ENCODE measurements around the gene SERGEF.

Gene SERGEF

DNA sequence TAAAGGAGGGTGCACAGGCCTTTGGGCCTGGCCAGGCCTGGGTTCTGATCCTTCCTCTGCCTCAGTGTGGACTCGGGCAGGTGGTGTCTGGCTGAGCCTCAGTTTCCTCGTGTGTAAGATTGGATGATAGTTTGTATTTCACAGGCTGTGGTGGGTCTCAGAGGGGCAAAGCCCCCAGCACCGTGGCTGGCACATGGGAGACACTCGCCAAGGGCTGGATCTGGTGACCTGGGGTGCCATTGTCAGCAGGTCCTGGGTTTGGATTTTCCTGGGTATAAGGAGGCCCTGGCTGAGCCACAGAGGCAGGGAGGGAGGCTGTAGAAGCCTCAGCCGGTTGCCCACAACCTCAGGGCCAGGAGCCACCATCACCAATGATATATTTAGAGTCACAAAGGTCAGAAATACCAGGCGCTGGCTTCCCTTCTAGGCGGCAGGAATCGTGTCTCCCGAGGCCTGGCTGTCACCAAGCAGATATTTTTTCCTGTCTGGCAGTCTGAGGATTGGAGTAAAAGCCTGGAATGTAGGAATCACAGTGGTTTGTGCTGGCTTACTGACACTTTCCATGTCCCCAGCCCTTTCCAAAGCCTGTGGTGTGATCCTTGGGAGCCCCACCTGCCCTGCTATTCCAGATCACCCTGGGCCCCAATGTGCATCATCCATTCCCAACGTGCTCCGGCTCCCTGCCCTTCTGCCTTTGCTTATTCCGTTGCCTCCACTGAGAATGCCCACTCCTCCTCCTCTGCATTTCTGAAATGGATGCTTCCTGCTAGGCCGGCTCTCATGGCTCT is 262.6 kb downstream of the SERGEF start:
- no peak for DNase-seq (ENCODE audit: low read depth, low spot score)
- H3K9me3 ChIP-seq (ENCODE audit: insufficient read depth, low read length), result no peaks in the 10 kb centered on the region
- H3K9ac ChIP-seq (ENCODE audit: insufficient read length, low read depth), result no peak overlapping the region
- no peak overlapping the region for H3K4me3 ChIP-seq (ENCODE audit: insufficient read length, low read depth)
- H3K27me3 ChIP-seq (ENCODE audit: insufficient read depth, insufficient read length), result no peaks in the 10 kb centered on the region
- no peaks in the 10 kb centered on the region for H3K36me3 ChIP-seq (ENCODE audit: insufficient read depth, insufficient read length, low read length)
- no peak for TF ChIP-seq YY1 (IDR thresholded peaks at IDR 0.05; ENCODE audit: insufficient read depth, insufficient read length)
- no peak for TF ChIP-seq SUZ12 (IDR thresholded peaks at IDR 0.05; ENCODE audit: extremely low read depth, insufficient read depth, insufficient read length)
- no peak for TF ChIP-seq ZNF274 (IDR thresholded peaks at IDR 0.05; ENCODE audit: low read depth, low read length)
- no peaks in the 10 kb centered on the region for H3K4me1 ChIP-seq (ENCODE audit: insufficient read depth, insufficient read length)

DNA sequence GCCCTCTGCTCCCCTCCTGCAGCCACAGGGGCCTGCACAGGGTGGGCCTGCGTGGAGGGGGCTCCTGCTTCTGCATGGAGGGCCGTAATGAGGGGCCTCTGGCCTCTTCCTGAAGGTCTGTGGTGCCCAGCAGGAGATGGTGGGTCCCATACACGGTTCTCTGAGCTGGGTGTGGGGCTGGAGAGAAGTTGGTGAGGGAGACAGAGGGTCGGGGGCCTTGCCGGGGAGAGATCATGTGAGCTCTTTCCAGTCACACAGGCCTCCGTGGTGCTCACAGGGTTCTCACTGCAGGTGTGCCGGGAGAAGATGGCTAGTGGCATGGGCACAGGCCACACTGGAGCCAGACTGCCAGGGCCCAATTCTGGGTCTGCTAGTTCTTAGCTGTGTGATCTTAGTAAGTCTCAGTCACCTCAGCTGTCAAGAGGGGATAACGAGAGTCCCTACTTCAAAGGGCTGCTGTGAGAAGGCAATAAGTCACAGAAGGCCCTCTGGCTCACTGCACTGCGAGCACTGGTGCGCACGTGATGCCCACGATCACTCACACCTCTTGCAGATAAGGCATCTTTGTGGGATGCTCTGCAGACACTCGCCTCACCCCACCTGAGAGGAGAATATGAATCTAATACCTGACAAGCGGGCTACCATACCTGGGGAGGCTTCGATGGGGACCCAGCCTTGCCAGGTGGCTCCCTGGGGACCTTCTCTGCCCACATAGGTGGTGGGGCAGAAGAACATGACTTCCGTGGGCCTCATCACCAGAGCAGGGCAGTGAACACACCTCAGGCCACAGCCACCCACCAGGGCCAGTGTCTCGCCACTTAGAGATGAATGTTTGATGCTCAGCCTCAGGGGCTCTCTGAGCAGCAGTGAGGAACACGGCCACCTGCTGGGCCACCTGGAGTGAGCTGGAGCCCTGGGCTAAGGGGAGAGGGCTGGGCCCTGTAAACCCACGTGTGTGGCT is 263.8 kb downstream of the SERGEF start:
- Histone ChIP-seq H3K27me3 (ENCODE audit: insufficient read depth, insufficient read length) (no peaks in the 10 kb centered on the region), H3K4me3 (ENCODE audit: insufficient read length, low read depth) (no peak overlapping the region), H3K9me3 (ENCODE audit: insufficient read depth, low read length) (no peaks in the 10 kb centered on the region), H3K4me1 (ENCODE audit: insufficient read depth, insufficient read length) (no peaks in the 10 kb centered on the region), H3K36me3 (ENCODE audit: insufficient read depth, insufficient read length, low read length) (no peaks in the 10 kb centered on the region), H3K9ac (ENCODE audit: insufficient read length, low read depth) (no peak overlapping the region)
- TF ChIP-seq YY1 (IDR thresholded peaks at IDR 0.05; ENCODE audit: insufficient read depth, insufficient read length) (no peak), SUZ12 (IDR thresholded peaks at IDR 0.05; ENCODE audit: extremely low read depth, insufficient read depth, insufficient read length) (no peak), ZNF274 (IDR thresholded peaks at IDR 0.05; ENCODE audit: low read depth, low read length) (no peak)
- no peak for DNase-seq (ENCODE audit: low read depth, low spot score)

DNA sequence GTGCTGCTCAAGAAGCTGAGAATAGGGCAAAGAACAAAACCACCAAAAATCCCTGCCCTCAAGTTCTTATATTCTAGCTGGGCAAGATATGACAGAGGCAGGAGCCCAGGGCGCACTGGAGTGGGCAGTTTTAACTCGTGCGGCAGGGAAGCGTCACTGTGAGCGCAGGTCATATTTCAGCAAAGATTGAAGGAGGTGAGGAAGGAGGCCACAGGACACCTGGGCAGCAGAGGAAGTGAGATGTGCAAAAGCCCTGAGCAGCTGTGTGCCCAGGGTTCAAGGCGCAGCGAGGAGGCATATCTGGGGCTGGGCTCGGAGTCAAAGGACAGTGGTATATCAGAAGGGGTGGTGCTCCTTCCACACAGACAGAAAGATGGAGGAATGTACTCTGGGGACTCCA is 264.8 kb downstream of the SERGEF start:
- no peaks in the 10 kb centered on the region for H3K36me3 ChIP-seq (ENCODE audit: insufficient read depth, insufficient read length, low read length)
- no peak for DNase-seq (ENCODE audit: low read depth, low spot score)
- TF ChIP-seq SUZ12 (IDR thresholded peaks at IDR 0.05; ENCODE audit: extremely low read depth, insufficient read depth, insufficient read length) (no peak), YY1 (IDR thresholded peaks at IDR 0.05; ENCODE audit: insufficient read depth, insufficient read length) (no peak), ZNF274 (IDR thresholded peaks at IDR 0.05; ENCODE audit: low read depth, low read length) (no peak)
- H3K4me3 ChIP-seq (ENCODE audit: insufficient read length, low read depth), result no peak overlapping the region
- no peak overlapping the region for H3K9ac ChIP-seq (ENCODE audit: insufficient read length, low read depth)
- no peaks in the 10 kb centered on the region for H3K27me3 ChIP-seq (ENCODE audit: insufficient read depth, insufficient read length)
- no peaks in the 10 kb centered on the region for H3K9me3 ChIP-seq (ENCODE audit: insufficient read depth, low read length)
- peaks cover 4% of the 10 kb centered on the region for H3K4me1 ChIP-seq (ENCODE audit: insufficient read depth, insufficient read length)

DNA sequence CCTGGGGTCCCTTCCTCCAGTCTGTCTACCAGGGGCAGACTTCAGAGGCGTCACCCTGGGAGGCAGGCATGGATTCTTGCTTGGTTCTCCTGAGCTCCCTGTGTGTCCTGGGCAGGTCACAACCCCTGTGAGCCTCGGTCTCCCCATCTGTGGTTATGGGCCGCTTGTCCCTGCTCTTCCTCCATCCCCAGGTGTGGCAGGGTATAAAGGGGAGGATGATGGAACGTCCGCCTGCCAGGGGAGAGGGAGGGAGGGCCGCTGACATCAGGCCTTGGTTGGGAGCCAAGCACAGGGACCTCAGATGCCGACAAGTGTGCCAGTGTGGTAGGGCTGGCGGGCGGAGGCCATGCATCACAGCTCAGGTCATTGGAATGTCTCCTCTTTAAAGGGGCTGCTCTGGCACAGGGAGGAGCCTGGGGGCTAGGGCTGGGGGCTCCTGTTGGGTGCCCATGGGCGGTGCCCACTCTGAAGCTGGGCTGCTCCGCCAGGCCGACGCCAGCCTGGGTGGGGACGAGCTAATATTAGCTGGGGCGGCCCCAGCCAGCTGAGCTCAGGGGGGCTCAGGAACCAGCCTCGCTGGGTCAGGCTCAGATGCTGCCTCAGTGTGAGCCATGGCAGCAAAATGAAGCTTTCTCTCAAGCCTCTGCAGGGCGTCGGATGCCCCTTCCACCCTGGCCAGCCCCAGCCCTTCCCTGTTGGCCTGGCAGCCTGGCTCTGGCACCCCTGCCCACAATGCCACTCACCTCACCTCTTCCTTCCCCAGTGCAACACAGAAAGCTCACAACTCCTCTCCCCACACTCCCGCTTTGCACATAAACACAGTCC is 265.5 kb downstream of the SERGEF start:
- H3K9me3 ChIP-seq (ENCODE audit: insufficient read depth, low read length), result no peaks in the 10 kb centered on the region
- H3K27me3 ChIP-seq (ENCODE audit: insufficient read depth, insufficient read length), result no peaks in the 10 kb centered on the region
- TF ChIP-seq SUZ12 (IDR thresholded peaks at IDR 0.05; ENCODE audit: extremely low read depth, insufficient read depth, insufficient read length) (no peak), YY1 (IDR thresholded peaks at IDR 0.05; ENCODE audit: insufficient read depth, insufficient read length) (no peak), ZNF274 (IDR thresholded peaks at IDR 0.05; ENCODE audit: low read depth, low read length) (no peak)
- peaks cover 4% of the 10 kb centered on the region for H3K4me1 ChIP-seq (ENCODE audit: insufficient read depth, insufficient read length)
- DNase-seq (ENCODE audit: low read depth, low spot score), result no peak
- no peaks in the 10 kb centered on the region for H3K36me3 ChIP-seq (ENCODE audit: insufficient read depth, insufficient read length, low read length)
- H3K9ac ChIP-seq (ENCODE audit: insufficient read length, low read depth), result no peak overlapping the region
- H3K4me3 ChIP-seq (ENCODE audit: insufficient read length, low read depth), result no peak overlapping the region

DNA sequence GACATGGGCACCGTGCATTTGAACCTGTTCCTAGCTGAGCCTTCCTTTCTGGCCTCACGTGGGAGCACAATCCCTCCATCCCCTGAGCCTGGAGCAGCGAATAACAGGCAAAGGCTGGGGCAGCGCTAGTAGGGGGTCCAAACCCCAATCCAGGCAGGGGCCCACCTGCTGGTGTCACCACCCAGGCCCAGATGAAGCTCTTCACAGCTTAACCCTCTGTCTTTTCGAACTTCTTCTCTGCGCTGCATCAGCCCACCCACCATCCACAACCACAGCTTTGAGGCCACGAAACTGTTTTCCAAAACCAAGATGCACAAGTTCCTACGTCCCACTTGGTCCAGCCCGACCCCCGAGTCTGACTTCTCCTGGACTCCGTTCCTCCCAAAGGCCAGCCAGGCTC is 266.8 kb downstream of the SERGEF start:
- Histone ChIP-seq H3K36me3 (ENCODE audit: insufficient read depth, insufficient read length, low read length) (no peaks in the 10 kb centered on the region), H3K4me3 (ENCODE audit: insufficient read length, low read depth) (no peak overlapping the region), H3K9ac (ENCODE audit: insufficient read length, low read depth) (no peak overlapping the region), H3K4me1 (ENCODE audit: insufficient read depth, insufficient read length) (peaks cover 4% of the 10 kb centered on the region), H3K27me3 (ENCODE audit: insufficient read depth, insufficient read length) (no peaks in the 10 kb centered on the region), H3K9me3 (ENCODE audit: insufficient read depth, low read length) (no peaks in the 10 kb centered on the region)
- TF ChIP-seq ZNF274 (IDR thresholded peaks at IDR 0.05; ENCODE audit: low read depth, low read length), result no peak
- TF ChIP-seq SUZ12 (IDR thresholded peaks at IDR 0.05; ENCODE audit: extremely low read depth, insufficient read depth, insufficient read length), result no peak
- TF ChIP-seq YY1 (IDR thresholded peaks at IDR 0.05; ENCODE audit: insufficient read depth, insufficient read length), result no peak
- no peak for DNase-seq (ENCODE audit: low read depth, low spot score)

DNA sequence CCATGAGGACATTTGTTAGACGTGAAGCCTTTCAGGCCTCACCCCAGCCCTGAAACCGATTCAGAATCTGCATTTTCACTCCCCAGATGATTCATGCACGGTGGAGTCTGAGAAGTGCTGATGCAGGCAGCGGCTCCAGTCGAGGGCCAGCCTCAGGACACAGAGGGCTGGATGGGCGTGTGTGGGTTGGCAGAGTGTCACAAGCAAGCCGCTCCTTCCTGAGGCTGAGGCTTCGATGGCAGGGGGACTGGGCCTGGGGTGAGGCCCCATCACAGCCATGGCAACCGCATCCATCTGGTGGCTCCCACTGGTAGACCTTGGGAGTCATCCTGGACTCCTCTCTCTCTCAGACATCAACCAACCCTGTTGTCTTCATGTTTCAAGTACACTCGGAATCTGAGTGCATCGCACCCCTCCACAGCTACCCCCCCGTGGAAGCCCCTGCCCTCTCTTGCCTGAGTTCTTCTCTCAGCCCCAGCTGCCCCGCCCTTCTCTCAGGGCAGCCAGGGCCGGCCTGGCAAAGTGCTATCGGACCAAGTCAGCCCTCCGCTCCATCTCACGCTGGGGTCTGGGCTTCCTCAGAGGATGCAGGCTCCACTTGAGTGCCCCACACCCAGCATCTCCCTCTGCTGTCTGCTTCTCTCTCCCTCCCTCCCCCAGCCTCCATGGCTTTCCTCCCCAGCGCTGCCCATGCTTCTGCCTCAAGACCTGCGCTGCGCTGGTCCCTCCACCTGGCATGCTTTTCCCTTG is 267.6 kb downstream of the SERGEF start:
- TF ChIP-seq SUZ12 (IDR thresholded peaks at IDR 0.05; ENCODE audit: extremely low read depth, insufficient read depth, insufficient read length), result no peak
- TF ChIP-seq YY1 (IDR thresholded peaks at IDR 0.05; ENCODE audit: insufficient read depth, insufficient read length), result no peak
- no peak for TF ChIP-seq ZNF274 (IDR thresholded peaks at IDR 0.05; ENCODE audit: low read depth, low read length)
- Histone ChIP-seq H3K27me3 (ENCODE audit: insufficient read depth, insufficient read length) (no peaks in the 10 kb centered on the region), H3K4me1 (ENCODE audit: insufficient read depth, insufficient read length) (peaks cover 4% of the 10 kb centered on the region), H3K9ac (ENCODE audit: insufficient read length, low read depth) (no peak overlapping the region), H3K9me3 (ENCODE audit: insufficient read depth, low read length) (no peaks in the 10 kb centered on the region), H3K36me3 (ENCODE audit: insufficient read depth, insufficient read length, low read length) (no peaks in the 10 kb centered on the region), H3K4me3 (ENCODE audit: insufficient read length, low read depth) (no peak overlapping the region)
- DNase-seq (ENCODE audit: low read depth, low spot score), result no peak

All from NT2/D1 (cell line).